Fibroblast of the aortic adventitia (primary cell): ENCODE measurements around the gene ZNF74. TPM values are rescaled to one million over a fixed set of nuclear protein-coding genes. Genes with fewer than 3 reads are reported as not detected.
"Not testable (repeated sequence)": the region's sequence is repeated elsewhere in the genome, so short reads cannot be mapped to it uniquely, and the experiment has no call there.

Experiments
- DNase-seq: peaks from one replicate; pipeline ENCODE4 v3.0.0-alpha.2; 2010; ENCODE audit warnings: low read depth
- H3K4me3 ChIP-seq: 2 replicates; pipeline ENCODE4 v1.5.1; 2011; ENCODE audit warnings: low read depth, mild to moderate bottlenecking, control low read depth, low read length, moderate library complexity
- total RNA-seq: library from RNA; depleted of rRNA; stranded (reverse); fragments of >200 nt; gene quantifications from 2 replicates; pipeline ENCODE4 v1.2.3, GENCODE V29; 2012; ENCODE audit warnings: low replicate concordance
- TF ChIP-seq, protein P1 (sequence below): IDR thresholded peaks from 2 replicates; pipeline ENCODE4 v1.5.1; 2011; ENCODE audit warnings: mild to moderate bottlenecking, low read length, control low read depth, inconsistent platforms; ENCODE audit not compliant: insufficient read depth

The ZNF74 gene
- total RNA-seq, 1 donor, result 5.8 TPM

DNA sequence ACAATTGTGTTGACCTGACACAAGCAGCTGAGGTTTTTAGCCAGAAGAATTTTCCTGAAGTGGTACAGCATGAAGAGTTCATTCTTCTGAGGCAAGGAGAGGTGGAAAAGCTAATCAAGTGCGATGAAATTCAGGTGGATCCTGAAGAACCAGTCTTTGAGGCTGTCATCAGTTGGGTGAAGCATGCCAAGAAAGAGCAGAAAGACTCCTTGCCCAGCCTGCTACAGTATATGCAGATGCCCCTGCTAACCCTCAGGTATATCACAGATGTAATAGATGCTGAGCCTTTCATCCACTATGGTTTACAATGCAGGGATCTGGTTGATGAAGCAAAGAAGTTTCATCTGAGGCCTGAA is 56.6 kb downstream of the ZNF74 start:
- no peak for DNase-seq
- TF ChIP-seq, protein P1, sequence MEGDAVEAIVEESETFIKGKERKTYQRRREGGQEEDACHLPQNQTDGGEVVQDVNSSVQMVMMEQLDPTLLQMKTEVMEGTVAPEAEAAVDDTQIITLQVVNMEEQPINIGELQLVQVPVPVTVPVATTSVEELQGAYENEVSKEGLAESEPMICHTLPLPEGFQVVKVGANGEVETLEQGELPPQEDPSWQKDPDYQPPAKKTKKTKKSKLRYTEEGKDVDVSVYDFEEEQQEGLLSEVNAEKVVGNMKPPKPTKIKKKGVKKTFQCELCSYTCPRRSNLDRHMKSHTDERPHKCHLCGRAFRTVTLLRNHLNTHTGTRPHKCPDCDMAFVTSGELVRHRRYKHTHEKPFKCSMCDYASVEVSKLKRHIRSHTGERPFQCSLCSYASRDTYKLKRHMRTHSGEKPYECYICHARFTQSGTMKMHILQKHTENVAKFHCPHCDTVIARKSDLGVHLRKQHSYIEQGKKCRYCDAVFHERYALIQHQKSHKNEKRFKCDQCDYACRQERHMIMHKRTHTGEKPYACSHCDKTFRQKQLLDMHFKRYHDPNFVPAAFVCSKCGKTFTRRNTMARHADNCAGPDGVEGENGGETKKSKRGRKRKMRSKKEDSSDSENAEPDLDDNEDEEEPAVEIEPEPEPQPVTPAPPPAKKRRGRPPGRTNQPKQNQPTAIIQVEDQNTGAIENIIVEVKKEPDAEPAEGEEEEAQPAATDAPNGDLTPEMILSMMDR, result no peak
- H3K4me3 ChIP-seq, result no peak overlapping the region

DNA sequence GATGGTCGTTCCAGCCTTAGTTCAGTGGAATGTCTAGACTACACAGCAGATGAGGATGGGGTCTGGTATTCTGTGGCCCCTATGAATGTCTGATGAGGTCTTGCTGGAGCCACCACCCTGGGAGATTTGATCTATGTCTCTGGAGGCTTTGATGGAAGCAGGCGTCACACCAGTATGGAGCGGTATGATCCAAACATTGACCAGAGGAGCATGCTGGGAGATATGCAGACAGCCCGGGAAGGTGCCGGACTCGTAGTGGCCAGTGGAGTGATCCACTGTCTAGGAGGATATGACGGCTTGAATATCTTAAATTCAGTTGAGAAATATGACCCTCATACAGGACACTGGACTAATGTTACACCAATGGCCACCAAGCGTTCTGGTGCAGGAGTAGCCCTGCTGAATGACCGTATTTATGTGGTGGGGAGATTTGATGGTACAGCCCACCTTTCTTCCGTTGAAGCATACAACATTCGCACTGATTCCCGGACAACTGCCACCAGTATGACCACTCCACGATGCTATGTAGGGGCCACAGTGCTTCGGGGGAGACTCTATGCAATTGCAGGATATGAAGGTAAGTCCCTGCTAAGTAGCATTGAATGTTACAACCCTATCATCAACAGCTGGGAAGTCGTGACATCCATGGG is 57.3 kb downstream of the ZNF74 start:
- not testable (repeated sequence) for H3K4me3 ChIP-seq, DNase-seq

DNA sequence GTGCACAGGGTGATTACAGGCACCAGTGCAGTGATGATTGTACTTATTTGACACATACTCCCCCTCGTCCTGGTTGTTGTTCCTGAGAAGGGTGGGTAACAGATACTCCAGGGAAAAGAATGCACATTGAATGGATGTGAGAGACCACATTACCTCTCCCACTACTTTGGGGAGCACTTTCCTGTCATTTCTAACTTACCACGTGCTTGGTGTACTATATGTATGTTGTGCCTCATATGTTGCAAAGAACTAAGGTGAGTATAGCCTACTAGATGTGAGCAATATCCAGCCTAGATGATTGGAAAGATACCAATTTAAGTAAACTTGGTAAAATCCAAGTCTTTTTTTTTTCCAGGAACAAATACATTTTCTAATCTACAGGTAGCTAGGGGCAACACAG is 58.0 kb downstream of the ZNF74 start:
- TF ChIP-seq, protein P1, result no peak
- DNase-seq, result no peak

DNA sequence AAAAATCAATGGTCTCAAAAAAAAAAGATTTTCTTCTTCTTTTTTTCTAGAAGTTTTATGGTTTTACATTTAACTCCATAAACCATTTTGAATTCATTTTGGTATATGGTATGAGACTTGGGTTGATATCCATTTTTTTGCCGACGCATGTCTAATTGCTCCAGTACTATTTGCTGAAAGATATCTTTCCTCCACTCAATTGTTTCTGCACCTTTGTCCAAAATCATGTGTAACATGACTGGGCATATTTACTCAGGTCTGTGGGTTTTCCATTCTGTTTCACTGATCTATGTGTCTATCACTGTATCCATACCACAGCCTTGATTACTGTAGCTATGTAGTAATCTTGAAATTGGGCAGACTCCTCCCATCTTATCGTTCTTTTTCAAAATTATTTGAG is 59.3 kb downstream of the ZNF74 start:
- DNase-seq, result no peak
- TF ChIP-seq, protein P1, result no peak
- H3K4me3 ChIP-seq, result no peak overlapping the region

More for the DNA sequence above, 58.0 kb downstream of the ZNF74 start:
- H3K4me3 ChIP-seq, result no peak overlapping the region

DNA sequence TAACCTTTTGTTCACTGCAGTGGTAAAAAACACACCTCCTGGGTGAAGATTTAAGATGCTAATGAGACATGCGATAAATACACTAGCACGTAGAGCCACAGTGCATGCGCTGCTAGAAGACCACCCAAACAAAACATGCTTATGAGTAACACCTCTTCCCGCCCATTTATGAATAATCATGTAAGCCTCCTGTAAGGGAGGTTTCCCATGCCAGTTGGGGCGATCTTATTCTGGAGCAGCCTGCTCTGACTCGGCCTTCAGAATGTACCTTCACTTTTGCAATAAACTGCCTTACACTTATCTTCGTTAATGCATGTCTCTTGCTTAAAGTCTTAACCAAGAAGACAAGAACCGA is 61.7 kb downstream of the ZNF74 start:
- TF ChIP-seq, protein P1, result no peak
- DNase-seq, result no peak
- H3K4me3 ChIP-seq, result no peak overlapping the region

DNA sequence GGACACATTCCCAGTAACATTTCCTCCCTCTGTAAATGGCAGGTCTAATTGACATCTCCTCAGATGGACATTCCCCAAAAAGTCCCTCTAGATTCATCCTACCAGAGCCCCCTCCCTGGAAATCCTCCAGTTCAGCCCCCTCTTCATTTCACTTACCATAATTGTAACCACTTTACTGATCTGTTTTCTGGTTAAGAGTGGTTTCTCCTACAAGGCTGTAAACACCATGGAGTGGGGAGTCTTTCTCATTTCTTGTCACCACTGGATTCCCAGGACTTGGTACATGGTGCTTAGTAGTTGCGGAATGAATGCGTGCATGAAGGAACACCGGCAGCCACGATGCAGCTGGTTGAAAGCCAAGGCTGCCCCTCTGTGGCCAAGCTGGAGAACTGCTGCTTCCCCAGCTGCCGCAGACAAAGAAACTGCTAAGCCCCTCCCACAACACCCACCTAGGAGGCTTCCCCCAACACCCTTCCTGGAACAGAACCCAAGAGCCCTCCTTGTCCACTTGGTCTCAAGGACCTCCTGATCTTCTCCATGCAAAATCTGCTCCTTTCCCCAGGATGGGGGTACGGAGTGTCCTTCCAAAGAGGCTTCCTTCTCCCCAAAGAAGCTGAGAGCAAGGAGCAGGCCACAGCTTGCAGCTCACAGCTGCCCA is 62.2 kb downstream of the ZNF74 start:
- TF ChIP-seq, protein P1, result peak; percentile 95
- H3K4me3 ChIP-seq, result no peak overlapping the region
- DNase-seq, result peak; percentile 87

DNA sequence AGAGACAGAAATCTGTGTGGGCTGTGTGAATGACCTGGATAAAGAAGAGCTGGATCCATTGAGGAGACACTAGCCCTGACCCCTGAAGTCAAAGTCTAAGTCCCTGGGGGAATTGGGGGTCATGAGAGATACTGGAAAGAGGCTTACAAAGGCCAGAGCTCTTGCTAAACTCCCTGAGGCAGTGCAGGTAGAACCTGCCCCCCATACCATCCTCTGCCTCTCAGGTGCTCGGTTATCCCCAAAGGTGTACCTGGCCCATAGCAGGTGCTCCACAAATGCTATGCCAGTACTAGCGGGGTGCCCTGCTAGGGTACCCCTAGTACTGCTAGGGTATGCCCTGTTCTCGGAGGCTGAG is 62.7 kb downstream of the ZNF74 start:
- DNase-seq, result no peak
- TF ChIP-seq, protein P1, result no peak
- H3K4me3 ChIP-seq, result no peak overlapping the region
